Activated CD4-positive, alpha-beta T cell treated with anti-CD3 and anti-CD28 coated beads, Interleukin-10, Interleukin-2, amounts not matched to agents 100 ng/mL and 50 ng/mL, durations not matched to agents 16 hours and 8 hours (primary cell): ENCODE results near the gene SEC23A.
"Not testable (repeated sequence)": the region's sequence is repeated elsewhere in the genome, so short reads cannot be mapped to it uniquely, and the experiment has no call there.

Experiments used
- DNase-seq: peaks from one replicate; pipeline ENCODE4 v3.0.0-alpha.2; 2020

The SEC23A gene

GRCh38 chr14:39090548-39091111, 12.4 kb downstream of the SEC23A start:
- no peak for DNase-seq

GRCh38 chr14:39087493-39087892, 15.5 kb downstream of the SEC23A start:
- no peak for DNase-seq

- no peak for DNase-seq
These were observed 17.1 kb downstream of the SEC23A start for GRCh38 chr14:39085933-39086332.

GRCh38 chr14:39083127-39083526, 19.9 kb downstream of the SEC23A start:
- DNase-seq, result no peak

GRCh38 chr14:39080886-39081285, 22.1 kb downstream of the SEC23A start:
- DNase-seq, result no peak

- DNase-seq, result no peak
These were observed 31.9 kb downstream of the SEC23A start for GRCh38 chr14:39071096-39071495.

DNA sequence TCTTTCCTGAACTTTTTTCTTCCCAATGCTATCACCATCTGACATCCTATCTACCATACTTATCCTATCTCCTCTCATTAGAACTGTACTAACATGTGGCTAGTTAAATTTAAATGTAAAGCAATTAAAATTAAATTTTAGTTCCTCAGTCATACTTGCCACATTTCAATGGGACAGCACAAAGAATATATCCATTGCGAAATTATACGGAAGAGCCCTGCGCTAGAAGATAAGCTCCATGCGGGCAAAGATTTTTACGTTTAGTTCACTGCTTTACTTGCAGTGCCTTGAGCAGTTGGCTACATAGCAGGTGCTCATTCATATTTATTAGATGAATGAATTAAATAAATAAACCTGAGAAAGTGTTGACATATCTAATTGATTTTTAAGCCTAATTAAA, 33.1 kb downstream of the SEC23A start:
- DNase-seq, result no peak

DNA sequence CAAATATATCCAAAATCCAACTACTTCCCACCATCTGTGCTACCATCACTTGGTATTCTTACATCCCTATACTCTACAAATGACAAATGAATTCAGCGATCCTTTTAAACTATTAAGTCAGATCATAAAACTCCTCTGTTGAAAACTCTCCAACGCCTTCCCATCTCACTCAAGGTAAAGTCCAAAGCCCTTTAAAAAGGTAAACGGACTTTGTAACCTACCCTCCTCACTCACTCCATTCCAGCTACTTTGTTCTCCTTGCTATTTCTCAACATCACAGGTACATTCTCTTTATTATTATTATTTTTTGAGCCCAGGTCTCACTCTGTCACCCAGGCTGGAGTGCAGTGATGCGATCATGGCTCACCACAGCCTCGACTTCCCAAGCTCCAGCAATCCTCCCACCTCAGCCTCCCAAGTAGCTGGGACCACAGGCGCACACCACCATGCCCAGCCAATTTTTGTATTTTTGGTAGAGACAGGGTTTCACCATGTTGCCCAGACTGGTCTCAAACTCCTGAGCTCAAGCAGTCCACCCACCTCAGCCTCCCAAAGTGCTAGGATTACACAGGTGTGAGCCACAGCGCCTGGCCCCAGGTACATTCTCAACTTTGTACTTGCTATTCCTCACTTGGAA, 33.7 kb downstream of the SEC23A start:
- DNase-seq, result not testable (repeated sequence)

DNA sequence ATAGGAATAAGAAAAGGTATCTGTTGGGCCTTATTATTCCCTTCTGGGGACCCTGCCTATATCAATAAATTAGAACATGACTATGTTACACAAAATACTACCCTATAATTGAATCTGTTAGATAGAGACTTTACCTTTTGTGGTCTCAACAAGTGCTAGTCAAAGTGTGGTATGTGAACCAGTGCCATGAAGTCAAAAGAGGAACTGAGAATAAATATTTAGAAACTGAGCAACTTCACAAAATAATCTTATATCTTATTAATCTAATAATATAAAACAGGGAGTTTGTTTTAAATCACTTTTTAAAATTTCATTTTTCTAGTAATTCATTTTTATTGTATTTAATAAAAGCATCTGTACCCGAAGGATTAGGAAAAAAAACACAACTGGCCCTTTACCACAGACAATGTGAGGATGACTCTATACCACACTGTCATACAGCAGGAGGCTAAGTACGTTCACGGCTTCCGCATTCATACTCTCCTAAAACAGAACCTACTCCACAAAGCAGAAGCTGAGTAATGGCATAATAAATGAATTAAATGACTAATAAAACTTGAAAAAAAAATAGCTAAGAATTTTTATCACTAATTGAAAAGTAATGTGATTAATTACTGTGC, 42.1 kb downstream of the SEC23A start:
- no peak for DNase-seq

GRCh38 chr14:39055786-39056474, 47.1 kb downstream of the SEC23A start:
- DNase-seq, result no peak

DNA sequence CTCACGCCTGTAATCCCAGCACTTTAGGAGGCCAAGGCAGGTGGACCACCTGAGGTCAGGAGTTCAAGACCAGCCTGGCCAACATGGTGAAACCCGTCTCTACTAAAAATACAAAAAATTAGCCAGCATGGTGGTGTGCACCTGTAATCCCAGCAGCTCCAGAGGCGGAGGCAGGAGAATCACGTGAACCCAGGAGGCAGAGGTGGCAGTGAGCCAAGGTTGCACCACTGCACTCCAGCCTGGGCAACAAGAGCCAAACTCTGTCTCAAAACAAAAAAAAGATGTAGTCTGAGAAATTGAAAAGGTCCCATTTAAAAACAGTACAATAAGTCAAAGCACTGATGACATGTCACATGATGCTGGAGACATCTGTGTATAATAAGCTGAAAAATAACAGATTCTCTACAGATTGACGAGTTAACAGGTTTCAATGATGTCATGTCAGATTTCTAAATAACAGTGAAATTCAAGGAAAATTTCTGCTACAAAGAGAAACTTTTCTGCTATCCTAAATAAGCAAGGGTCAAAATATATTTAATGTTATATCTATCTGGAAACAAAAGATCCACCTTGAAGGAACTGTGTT, 50.1 kb downstream of the SEC23A start:
- not testable (repeated sequence) for DNase-seq

- peak; percentile 30 for DNase-seq
These were observed 52.6 kb downstream of the SEC23A start for GRCh38 chr14:39050389-39050788.

DNA sequence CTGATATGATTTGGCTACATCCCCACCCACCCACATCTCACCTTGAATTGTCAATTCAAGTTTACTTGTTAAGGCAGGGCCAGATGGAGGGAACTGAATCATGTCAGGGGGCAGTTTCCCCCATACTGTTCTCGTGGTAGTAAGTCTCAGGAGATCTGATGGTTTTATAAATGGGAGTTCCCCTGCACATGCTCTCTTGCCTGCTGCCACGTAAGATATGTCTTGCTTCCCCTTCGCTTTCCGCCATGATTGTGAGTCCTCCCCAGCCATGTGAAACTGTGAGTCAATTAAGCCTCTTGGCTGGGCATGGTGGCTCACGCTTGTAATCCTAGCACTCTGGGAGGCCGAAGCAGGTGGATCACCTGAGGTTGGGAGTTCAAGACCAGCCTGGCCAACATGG, 57.1 kb downstream of the SEC23A start:
- not testable (repeated sequence) for DNase-seq

DNA sequence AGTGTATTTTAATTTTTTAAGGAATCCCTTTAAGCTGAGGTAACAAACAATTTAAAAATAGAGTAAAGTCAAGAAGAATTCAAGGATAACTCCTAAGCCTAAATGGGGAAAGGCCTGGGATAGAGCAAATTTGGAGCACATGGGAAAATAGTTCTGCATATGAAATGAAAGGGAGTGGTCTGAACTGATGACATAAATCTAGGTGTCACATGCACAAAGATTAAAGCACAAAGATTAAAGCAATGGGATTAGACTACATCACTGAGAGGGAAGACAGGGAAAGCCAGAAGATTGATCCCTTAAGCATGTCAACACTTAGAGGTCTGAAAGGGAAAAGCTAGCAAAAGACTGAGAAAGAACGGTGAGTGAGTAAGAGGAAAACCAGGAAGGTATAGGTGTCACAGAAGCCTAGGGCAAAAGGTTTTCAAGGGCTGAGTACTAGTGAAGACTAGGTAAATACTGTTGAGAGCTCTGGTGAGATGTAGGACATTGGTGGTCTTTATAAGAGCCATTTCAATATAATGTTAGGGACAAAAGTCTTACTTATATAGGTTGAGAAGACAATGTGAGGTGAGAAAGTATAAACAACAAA, 59.6 kb downstream of the SEC23A start:
- no peak for DNase-seq

DNA sequence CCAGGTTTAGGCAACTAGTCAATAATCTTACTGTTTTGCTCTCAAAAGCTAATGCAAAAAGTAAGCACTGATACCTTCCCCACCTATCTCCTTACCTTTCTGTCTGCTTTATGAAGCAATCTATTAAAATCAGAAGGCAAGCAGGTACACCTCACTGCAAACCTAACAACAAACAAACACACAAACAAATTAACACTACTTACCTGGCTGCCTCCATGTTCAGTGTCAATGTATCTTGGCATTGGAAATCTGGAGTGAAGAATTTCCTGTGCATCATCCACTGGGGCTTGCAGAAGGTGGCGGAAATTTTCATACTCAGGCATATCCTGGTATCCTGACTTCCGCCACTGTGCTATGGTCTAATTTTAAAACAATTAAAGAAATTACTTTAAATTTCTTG, 62.5 kb downstream of the SEC23A start:
- no peak for DNase-seq

DNA sequence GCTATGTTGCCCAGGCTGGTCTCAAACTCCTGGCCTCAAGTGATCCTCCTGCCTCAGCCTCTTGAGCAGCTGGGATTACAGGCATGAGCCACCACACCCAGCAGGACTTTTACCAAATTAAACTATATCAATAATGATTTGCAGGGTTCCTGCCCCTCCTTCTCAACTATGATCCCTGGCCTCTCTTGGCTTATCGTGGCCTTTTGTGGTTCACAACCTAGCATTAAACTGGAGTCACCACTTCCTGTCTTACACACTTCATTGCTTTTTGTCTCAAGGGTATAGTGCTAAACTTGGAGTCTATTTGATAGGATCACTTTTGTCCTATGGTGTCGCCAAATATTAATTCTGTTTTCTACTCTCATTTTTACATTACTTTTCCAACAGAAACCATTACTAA, 64.5 kb downstream of the SEC23A start:
- peak; percentile 8 for DNase-seq

- no peak for DNase-seq
These were observed 66.3 kb downstream of the SEC23A start for GRCh38 chr14:39036760-39037159.

GRCh38 chr14:39035336-39035735, 67.7 kb downstream of the SEC23A start:
- DNase-seq, result no peak

DNA sequence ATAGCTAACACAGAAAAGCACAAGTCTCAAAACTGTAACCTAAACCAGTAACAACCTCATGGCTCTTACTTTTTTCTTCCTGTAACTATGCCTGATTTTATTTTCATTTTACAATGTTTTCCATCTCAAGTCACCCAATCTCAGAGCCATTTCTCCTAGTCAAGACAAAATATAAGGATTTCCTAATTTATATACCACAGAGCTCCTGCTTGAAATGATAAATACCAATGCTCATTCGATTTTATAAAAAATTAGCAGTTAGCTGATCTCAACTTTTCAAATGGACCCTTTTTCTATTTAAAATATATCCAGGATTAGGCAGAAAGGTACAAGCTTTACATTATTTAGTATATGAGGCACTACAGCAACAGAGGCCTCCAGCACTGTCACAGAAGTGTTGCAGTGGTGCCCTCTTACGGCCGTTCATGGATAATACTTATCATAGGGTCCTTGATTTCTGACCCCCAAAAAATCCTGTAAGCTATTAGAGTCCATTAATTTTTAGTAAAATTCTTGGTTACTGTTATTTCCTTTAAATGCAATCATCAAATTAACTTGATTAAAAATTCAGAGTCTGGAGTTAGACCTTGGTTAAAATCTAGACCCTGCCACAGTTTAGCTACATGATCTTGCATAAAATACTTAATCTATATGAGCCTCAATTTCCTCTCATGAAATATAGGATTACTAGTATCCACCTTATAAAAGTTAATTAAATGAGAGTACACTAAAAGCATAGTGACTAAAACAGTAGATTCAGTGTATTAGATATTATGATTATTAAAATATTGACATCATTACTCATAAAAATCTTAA, 68.3 kb downstream of the SEC23A start:
- DNase-seq, result no peak

DNA sequence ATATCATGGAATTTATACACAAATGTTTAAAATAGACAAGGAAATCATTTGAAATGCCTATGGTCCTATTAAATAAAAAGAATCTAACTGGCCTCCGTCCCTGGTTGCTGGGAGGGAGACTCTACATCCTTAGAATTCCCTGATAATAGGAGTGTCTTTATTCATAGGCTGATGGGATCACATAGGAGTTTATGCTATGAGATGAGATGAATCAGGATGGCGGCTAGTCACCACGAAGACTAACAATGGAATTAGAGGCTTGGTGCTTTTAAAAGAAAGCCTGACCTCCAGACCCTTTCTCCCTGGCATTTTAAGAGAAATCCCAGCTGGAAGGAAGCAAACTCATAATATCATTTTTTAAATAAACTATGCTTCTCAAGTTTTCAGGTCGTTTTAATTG, 69.7 kb downstream of the SEC23A start:
- DNase-seq, result no peak

- no peak for DNase-seq
These were observed 72.8 kb downstream of the SEC23A start for GRCh38 chr14:39030209-39030608.

- DNase-seq, result no peak
These were observed 73.2 kb downstream of the SEC23A start for GRCh38 chr14:39029789-39030188.
